ENCODE results near the gene IL11RA. TPM values are rescaled to one million over a fixed set of nuclear protein-coding genes. Genes with fewer than 3 reads are reported as not detected.

IL11RA gene
- total RNA-seq, 2 experiments from 2014 or later = 117 TPM

GRCh38 chr9:34606905-34607304, 45.1 kb upstream of the IL11RA start:
- peaks cover 18% of the 10 kb centered on the region for H3K4me1 Mint-ChIP-seq (ENCODE audit: low read depth)
- no peak for TF ChIP-seq CTCF (IDR thresholded peaks at IDR 0.05)
- ATAC-seq (ENCODE audit: poor library complexity) = no peak
- Histone ChIP-seq H3K36me3 (ENCODE audit: insufficient read depth, low read length) (no peaks in the 10 kb centered on the region), H3K4me1 (ENCODE audit: insufficient read depth, low read length) (peaks cover 15% of the 10 kb centered on the region), H3K27ac (ENCODE audit: low read depth in 1 of 2, low read length in 2 of 2) (no peak overlapping the region), H3K9me3 (ENCODE audit: control insufficient read depth in 1 of 2, insufficient read depth in 1 of 2, low read length in 2 of 2) (peaks cover 0 to 3% of the 10 kb centered on the region in 2 experiments), H3K27me3 (ENCODE audit: control insufficient read depth in 1 of 2, insufficient read depth in 2 of 2, low read length in 2 of 2) (no peaks in the 10 kb centered on the region), H3K4me3 (ENCODE audit: low read length) (no peak overlapping the region)
- H3K27ac Mint-ChIP-seq = no peak overlapping the region
- no peaks in the 10 kb centered on the region for H3K9me3 Mint-ChIP-seq
- peaks cover 10% of the 10 kb centered on the region for H3K36me3 Mint-ChIP-seq (ENCODE audit: low read depth)
- H3K4me3 Mint-ChIP-seq = no peak overlapping the region
- intact Hi-C loops (cut with DNase I, micrococcal nuclease) = no loop called here
- H3K27me3 Mint-ChIP-seq = peaks cover 5% of the 10 kb centered on the region
- DNase-seq = no peak
- POLR2A ChIA-PET = no interaction called here
- CTCF ChIA-PET = interaction anchor here (1.9 kb wide), 1 partner anchor 27 kb away, joined by 9 read pairs; no protein-coding TSS in a partner anchor

GRCh38 chr9:34607331-34607730, 44.7 kb upstream of the IL11RA start:
- TF ChIP-seq CTCF (IDR thresholded peaks at IDR 0.05) = no peak
- POLR2A ChIA-PET = no interaction called here
- intact Hi-C loops (cut with DNase I, micrococcal nuclease) = no loop called here

GRCh38 chr9:34610434-34611206, 41.4 kb upstream of the IL11RA start:
- H3K9me3 Mint-ChIP-seq = no peaks in the 10 kb centered on the region
- ATAC-seq (ENCODE audit: poor library complexity) (no peak), DNase-seq (no peak)
- ChIA-PET POLR2A (interaction anchor here (1.1 to 2.5 kb wide), 4 partner anchors 10 to 27 kb away, joined by 5 to 23 read pairs (median 10); partner anchors contain the start of genes DCTN3 and SIGMAR1), CTCF (interaction anchor here (1.0 to 1.6 kb wide), 4 partner anchors 18 to 36 kb away, joined by 3 to 8 read pairs (median 4); partner anchors contain the start of genes ARID3C and GALT)
- peak overlapping the region; percentile 37 for H3K27ac Mint-ChIP-seq
- Histone ChIP-seq H3K36me3 (ENCODE audit: insufficient read depth, low read length) (peaks cover 13% of the 10 kb centered on the region), H3K9me3 (ENCODE audit: control insufficient read depth in 1 of 2, insufficient read depth in 1 of 2, low read length in 2 of 2) (peaks cover 0 to 3% of the 10 kb centered on the region in 2 experiments), H3K4me3 (ENCODE audit: low read length) (peak overlapping the region; percentile 95), H3K4me1 (ENCODE audit: insufficient read depth, low read length) (peaks cover 28% of the 10 kb centered on the region), H3K27ac (ENCODE audit: low read depth in 1 of 2, low read length in 2 of 2) (no peak overlapping the region), H3K27me3 (ENCODE audit: control insufficient read depth in 1 of 2, insufficient read depth in 2 of 2, low read length in 2 of 2) (no peaks in the 10 kb centered on the region)
- TF ChIP-seq CTCF (IDR thresholded peaks at IDR 0.05) = no peak
- peak overlapping the region; percentile 84 for H3K4me3 Mint-ChIP-seq
- H3K4me1 Mint-ChIP-seq (ENCODE audit: low read depth) = peaks cover 24% of the 10 kb centered on the region
- H3K27me3 Mint-ChIP-seq = no peaks in the 10 kb centered on the region
- intact Hi-C loops (cut with DNase I, micrococcal nuclease) = loop anchor here (5.0 to 10.0 kb wide), 5 partner anchors 37 to 566 kb away; partner anchors contain the start of genes DNAI1 (in 1 of the 2), ENHO (in 1 of the 2), FAM219A (in 1 of the 2) and GALT (in 1 of the 2)
- H3K36me3 Mint-ChIP-seq (ENCODE audit: low read depth) = peaks cover 32% of the 10 kb centered on the region

More at GRCh38 chr9:34607331-34607730, 44.7 kb upstream of the IL11RA start:
- Histone ChIP-seq H3K4me3 (ENCODE audit: low read length) (no peak overlapping the region), H3K9me3 (ENCODE audit: control insufficient read depth in 1 of 2, insufficient read depth in 1 of 2, low read length in 2 of 2) (peaks cover 0 to 3% of the 10 kb centered on the region in 2 experiments), H3K27me3 (ENCODE audit: control insufficient read depth in 1 of 2, insufficient read depth in 2 of 2, low read length in 2 of 2) (no peaks in the 10 kb centered on the region), H3K36me3 (ENCODE audit: insufficient read depth, low read length) (no peaks in the 10 kb centered on the region), H3K4me1 (ENCODE audit: insufficient read depth, low read length) (peaks cover 18% of the 10 kb centered on the region), H3K27ac (ENCODE audit: low read depth in 1 of 2, low read length in 2 of 2) (no peak overlapping the region)
- H3K27ac Mint-ChIP-seq = no peak overlapping the region
- ATAC-seq (ENCODE audit: poor library complexity) (no peak), DNase-seq (no peak)
- H3K4me3 Mint-ChIP-seq = no peak overlapping the region
- no peaks in the 10 kb centered on the region for H3K9me3 Mint-ChIP-seq
- peaks cover 10% of the 10 kb centered on the region for H3K36me3 Mint-ChIP-seq (ENCODE audit: low read depth)
- CTCF ChIA-PET = interaction anchor here (1.9 kb wide), 1 partner anchor 27 kb away, joined by 9 read pairs; no protein-coding TSS in a partner anchor
- peaks cover 5% of the 10 kb centered on the region for H3K27me3 Mint-ChIP-seq
- H3K4me1 Mint-ChIP-seq (ENCODE audit: low read depth) = peaks cover 19% of the 10 kb centered on the region

All from CD4-positive, alpha-beta T cell (primary cell).